H1 (cell line): Measurements from ENCODE around the gene PRSS2. TPM values are rescaled to one million over a fixed set of nuclear protein-coding genes. Genes with fewer than 3 reads are reported as not detected.

Experiments used
- CTCF ChIA-PET: fragments of 300-600 bp; sonication (Branson Sonifier 250); formaldehyde crosslinking; loops from one replicate; lab custom pipeline; 2021; ENCODE audit not compliant: partially characterized antibody; lab: Charles Lee
- POLR2A ChIA-PET: fragments of 300-600 bp; sonication (Branson Sonifier 250); formaldehyde crosslinking; loops from one replicate; lab custom pipeline; 2021; ENCODE audit warnings: inconsistent platforms; ENCODE audit not compliant: partially characterized antibody; lab: Charles Lee
- DNase-seq, 2 experiments: peaks; one replicate each; pipeline versions ENCODE4 v3.0.0 to v3.0.0-alpha.2; 2010 to 2022; ENCODE audit warnings: low spot score in 2 of 2, low read depth in 1 of 2, mixed read lengths in 1 of 2
- FAIRE-seq: peaks from 2 replicates; lab custom pipeline; 2011; peaks lifted over from hg19 to GRCh38; lab: Jason Lieb, UNC
- H2AFZ ChIP-seq: 2 replicates; pipeline ENCODE4 v1.8.1; 2012; ENCODE audit warnings: low read length, inconsistent platforms
- H2AK5ac ChIP-seq: 2 replicates; pipeline ENCODE4 v1.6.1; 2013; ENCODE audit warnings: low read depth, low read length
- H2BK120ac ChIP-seq: replicated peaks from 2 replicates; pipeline ENCODE3; 2013; ENCODE audit warnings: low read depth, low read length, inconsistent platforms
- H2BK12ac ChIP-seq: 2 replicates; pipeline ENCODE4 v1.6.1; 2013; ENCODE audit warnings: low read depth, low read length
- H2BK15ac ChIP-seq: 2 replicates; pipeline ENCODE4 v1.6.1; 2013; ENCODE audit warnings: low read length
- H2BK20ac ChIP-seq: 2 replicates; pipeline ENCODE4 v1.6.1; 2013; ENCODE audit warnings: low read length
- H2BK5ac ChIP-seq: 2 replicates; pipeline ENCODE4 v1.6.1; 2013; ENCODE audit warnings: low read depth, low read length
- H3K14ac ChIP-seq: 2 replicates; pipeline ENCODE4 v1.6.1; 2013; ENCODE audit warnings: inconsistent platforms; ENCODE audit not compliant: insufficient read length
- H3K18ac ChIP-seq: 2 replicates; pipeline ENCODE4 v1.6.1; 2013; ENCODE audit warnings: low read length; ENCODE audit errors: extremely low read depth
- H3K23ac ChIP-seq: 2 replicates; pipeline ENCODE4 v1.6.1; 2013; ENCODE audit warnings: inconsistent platforms; ENCODE audit not compliant: insufficient read length
- H3K23me2 ChIP-seq: 2 replicates; pipeline ENCODE4 v1.6.1; 2013; ENCODE audit warnings: low read depth, low read length
- H3K27ac ChIP-seq: 2 replicates; pipeline ENCODE4 v1.6.1; 2011; ENCODE audit warnings: low read depth, low read length, inconsistent platforms
- H3K27me3 ChIP-seq, 4 experiments: replicated peaks in 1 of 4; 1 replicate in 1 of 4; 2 replicates in 3 of 4; pipeline versions ENCODE4 v1.6.1 to v1.8.1; 2011 to 2013; ENCODE audit warnings: low read length in 3 of 4, mild to moderate bottlenecking in 3 of 4, inconsistent platforms in 2 of 4, mixed read lengths in 2 of 4, moderate library complexity in 1 of 4; ENCODE audit not compliant: control insufficient read depth in 3 of 4, insufficient read depth in 3 of 4; ENCODE audit errors: extremely low read depth in 1 of 4
- H3K36me3 ChIP-seq, 4 experiments: 2 replicates each; pipeline versions ENCODE4 v1.6.1 to v1.8.1; 2011 to 2013; ENCODE audit warnings: mild to moderate bottlenecking in 4 of 4, low read length in 3 of 4, moderate library complexity in 2 of 4, control low read depth in 1 of 4, inconsistent platforms in 1 of 4; ENCODE audit not compliant: insufficient read depth in 4 of 4, control insufficient read depth in 2 of 4
- H3K4ac ChIP-seq: replicated peaks from 2 replicates; pipeline ENCODE3; 2013; ENCODE audit warnings: low read length, low read depth, mixed read lengths, inconsistent platforms; ENCODE audit not compliant: insufficient read length
- H3K4me1 ChIP-seq, 4 experiments: replicated peaks in 1 of 4; 1 replicate in 1 of 4; 2 replicates in 3 of 4; pipeline versions ENCODE4 v1.6.1 to v1.8.1; 2011 to 2013; ENCODE audit warnings: low read length in 3 of 4, inconsistent platforms in 2 of 4, mixed read lengths in 1 of 4; ENCODE audit not compliant: insufficient read depth in 4 of 4, control insufficient read depth in 3 of 4
- H3K4me2 ChIP-seq, 2 experiments: 2 replicates each; pipeline versions ENCODE4 v1.6.1 to v1.8.1; 2011 to 2013; ENCODE audit warnings: low read depth in 2 of 2, low read length in 2 of 2, control low read depth in 1 of 2, inconsistent platforms in 1 of 2, mild to moderate bottlenecking in 1 of 2; ENCODE audit not compliant: insufficient read depth in 1 of 2
- H3K4me3 ChIP-seq, 4 experiments: fragments of 200-600, 300-600 bp in 1 of 4; sonication (generic), shearing (Covaris generic), sonication (Bioruptor Twin) in 1 of 4; 2 replicates each; pipeline versions ENCODE4 v1.5.1 to v1.8.1; 2011 to 2016; ENCODE audit warnings: low read length in 4 of 4, low read depth in 3 of 4, control low read depth in 2 of 4, inconsistent platforms in 2 of 4, mild to moderate bottlenecking in 2 of 4, mixed read lengths in 1 of 4, moderate library complexity in 1 of 4; ENCODE audit not compliant: insufficient read depth in 2 of 4; ENCODE audit errors: extremely low read depth in 1 of 4
- H3K56ac ChIP-seq: replicated peaks from 2 replicates; pipeline ENCODE3; 2013; ENCODE audit warnings: low read depth, mild to moderate bottlenecking, mixed read lengths, low read length, inconsistent platforms; ENCODE audit not compliant: insufficient read length
- H3K79me1 ChIP-seq: 2 replicates; pipeline ENCODE4 v1.6.1; 2013; ENCODE audit warnings: low read depth, low read length, control low read depth
- H3K79me2 ChIP-seq, 2 experiments: 2 replicates each; pipeline versions ENCODE4 v1.6.1 to v1.8.1; 2012 to 2013; ENCODE audit warnings: low read length in 2 of 2, mild to moderate bottlenecking in 2 of 2, inconsistent platforms in 1 of 2; ENCODE audit not compliant: insufficient read depth in 2 of 2, control insufficient read depth in 1 of 2
- H3K9ac ChIP-seq, 4 experiments: replicated peaks in 1 of 4; 1 replicate in 1 of 4; 2 replicates in 3 of 4; pipeline versions ENCODE4 v1.6.1 to v1.8.1; 2011 to 2013; ENCODE audit warnings: low read depth in 3 of 4, low read length in 3 of 4, control low read depth in 2 of 4, mild to moderate bottlenecking in 2 of 4, moderate library complexity in 2 of 4, inconsistent platforms in 1 of 4; ENCODE audit errors: extremely low read depth in 1 of 4
- H3K9me3 ChIP-seq, 2 experiments: 2 replicates each; pipeline versions ENCODE4 v1.6.1 to v1.8.1; 2012 to 2013; ENCODE audit warnings: mild to moderate bottlenecking in 2 of 2, moderate library complexity in 2 of 2, control low read depth in 1 of 2, inconsistent platforms in 1 of 2, low read depth in 1 of 2, low read length in 1 of 2, mixed read lengths in 1 of 2; ENCODE audit not compliant: insufficient read depth in 2 of 2
- H4K20me1 ChIP-seq, 2 experiments: replicated peaks in 1 of 2; 2 replicates each; pipeline versions ENCODE3 to v1.8.1; 2011 to 2013; ENCODE audit warnings: inconsistent platforms in 2 of 2, low read length in 2 of 2, mild to moderate bottlenecking in 1 of 2; ENCODE audit not compliant: insufficient read depth in 2 of 2, control insufficient read depth in 1 of 2
- H4K5ac ChIP-seq: 2 replicates; pipeline ENCODE4 v1.6.1; 2013; ENCODE audit warnings: low read length, low read depth, mixed read lengths, inconsistent platforms; ENCODE audit not compliant: insufficient read length
- H4K8ac ChIP-seq: 2 replicates; pipeline ENCODE4 v1.8.0; 2013; ENCODE audit warnings: mild to moderate bottlenecking, moderate library complexity, low read length, inconsistent platforms; ENCODE audit not compliant: insufficient read depth; ENCODE audit errors: extremely low read depth
- H4K91ac ChIP-seq: replicated peaks from 2 replicates; pipeline ENCODE3; 2013; ENCODE audit warnings: low read length, mixed read lengths, inconsistent platforms; ENCODE audit not compliant: insufficient read length
- BACH1 ChIP-seq: IDR thresholded peaks from 2 replicates; pipeline ENCODE4 v1.6.1; 2012; ENCODE audit warnings: low read length, improper control_type of control experiment
- BCL11A ChIP-seq, 2 experiments: IDR thresholded peaks; one replicate each; pipeline ENCODE4 v1.6.1; 2011; ENCODE audit warnings: low read depth in 2 of 2, low read length in 2 of 2, mild to moderate bottlenecking in 2 of 2
- CBX5 ChIP-seq: fragments of 300-800, 300-1000 bp; sonication (generic); IDR thresholded peaks from 2 replicates; pipeline ENCODE4 v1.7.1; 2016; ENCODE audit warnings: antibody characterized with exemption, low read length, low read depth
- CHD2 ChIP-seq: IDR thresholded peaks from 2 replicates; pipeline ENCODE4 v1.6.1; 2012; ENCODE audit warnings: low read length, improper control_type of control experiment
- HDAC2 ChIP-seq, 2 experiments: fragments of 300-600 bp in 1 of 2; sonication (generic) in 1 of 2; IDR thresholded peaks; 2 replicates each; pipeline ENCODE4 v1.6.1; 2011 to 2012; ENCODE audit warnings: low read depth in 2 of 2, low read length in 2 of 2, mild to moderate bottlenecking in 2 of 2, moderate library complexity in 2 of 2, borderline replicate concordance in 1 of 2, inconsistent platforms in 1 of 2
- JUN ChIP-seq: IDR thresholded peaks from 2 replicates; pipeline ENCODE4 v1.6.1; 2011; ENCODE audit warnings: low read depth, mild to moderate bottlenecking, improper control_type of control experiment, low read length
- RNF2 ChIP-seq: fragments of 200-900, 300-1000 bp; sonication (generic); IDR thresholded peaks from 2 replicates; pipeline ENCODE4 v1.7.1; 2016; ENCODE audit warnings: borderline replicate concordance, low read depth, mild to moderate bottlenecking, antibody characterized with exemption, low read length; ENCODE audit not compliant: poor library complexity, severe bottlenecking; ENCODE audit errors: missing control alignments
- SAP30 ChIP-seq: fragments of 300-600 bp; sonication (generic); IDR thresholded peaks from 2 replicates; pipeline ENCODE4 v1.7.1; 2012; ENCODE audit warnings: low read length, moderate library complexity, mild to moderate bottlenecking, inconsistent platforms; ENCODE audit not compliant: insufficient read depth, insufficient replicate concordance
- SIN3A ChIP-seq, 2 experiments: IDR thresholded peaks in 1 of 2; conservative IDR thresholded peaks in 1 of 2; 2 replicates each; pipeline ENCODE4 v1.6.1; 2011 to 2012; ENCODE audit warnings: low read length in 2 of 2, improper control_type of control experiment in 1 of 2, low read depth in 1 of 2, mild to moderate bottlenecking in 1 of 2
- USF2 ChIP-seq: IDR thresholded peaks from 2 replicates; pipeline ENCODE4 v1.6.1; 2011; ENCODE audit warnings: low read length, improper control_type of control experiment
- WGBS, 2 experiments: shearing (Covaris generic) in 1 of 2; methylation state at CpG; one replicate each; pipeline versions ENCODE4 v1.1.6 to v1.1.7; 2013 to 2015; ENCODE audit warnings: low lambda C conversion rate in 2 of 2, mixed read lengths in 2 of 2, inconsistent platforms in 1 of 2, low coverage in 1 of 2, missing lambda C conversion rate in 1 of 2; ENCODE audit not compliant: insufficient replicate concordance in 2 of 2, insufficient coverage in 1 of 2, insufficient read length in 1 of 2; ENCODE audit errors: extremely low coverage in 1 of 2, missing lambda C conversion rate in 1 of 2; 5-methylcytosine and 5-hydroxymethylcytosine counted together
- polyA plus RNA-seq, 7 experiments: library from polyadenylated mRNA; depleted of rRNA in 3 of 7; stranded (reverse) in 5 of 7; unstranded in 2 of 7; fragments of >200 nt in 5 of 7; fragments of 200-250 nt in 2 of 7; gene quantifications; 1 replicate in 5 of 7; 2 replicates in 1 of 7; 4 replicates in 1 of 7; pipeline versions ENCODE4 v1.2.1 to v1.2.3, GENCODE V29; 2011 to 2013; ENCODE audit warnings: missing spikeins in 2 of 7, mixed read lengths in 2 of 7
- total RNA-seq: library from RNA; stranded (reverse); fragmentation: NEBNext Ultra II Directional; extraction: Animal tissue kit (Norgen Biotek cat#: 25700); gene quantifications from 2 replicates; pipeline ENCODE4 v1.2.1, GENCODE V29; 2021

PRSS2 gene
- total and polyA plus RNA-seq, 2 of the 8 experiments (the other 6 are each of a cell fraction or from before 2014, with no cell fraction given): not detected

GRCh38 chr7:142817506-142817905 is 46.7 kb downstream of the PRSS2 start:
- Histone ChIP-seq H3K18ac (no peak overlapping the region), H3K4me3 (no peak overlapping the region), H3K79me2 (no peaks in the 10 kb centered on the region), H3K23ac (no peak overlapping the region), H2AK5ac (no peak overlapping the region), H2BK20ac (no peak overlapping the region), H2BK120ac (no peak overlapping the region), H4K91ac (no peak overlapping the region), H3K56ac (no peak overlapping the region), H2BK12ac (no peak overlapping the region), H3K23me2 (no peaks in the 10 kb centered on the region), H3K4ac (no peak overlapping the region), H3K14ac (no peak overlapping the region), H2AFZ (no peak overlapping the region), H4K8ac (no peak overlapping the region), H4K20me1 (no peaks in the 10 kb centered on the region), H3K9ac (no peak overlapping the region), H2BK15ac (no peak overlapping the region), H3K27ac (no peak overlapping the region), H3K9me3 (no peaks in the 10 kb centered on the region), H3K4me1 (peaks cover 9 to 17% (median 13%) of the 10 kb centered on the region in 4 experiments), H4K5ac (no peak overlapping the region), H2BK5ac (no peak overlapping the region), H3K27me3 (no peaks in the 10 kb centered on the region), H3K4me2 (no peak overlapping the region), H3K79me1 (no peaks in the 10 kb centered on the region), H3K36me3 (no peaks in the 10 kb centered on the region; a peak in 1 of 8 replicates)
- DNase-seq (no peak), FAIRE-seq (no peak)
- 93% methylated on average over 2 of the region's 2 CpGs; no CpG with 5 or more reads in 1 of the 2 experiments for WGBS, 2 experiments
- POLR2A ChIA-PET: interaction anchor here (1.2 kb wide), 1 partner anchor 10 kb away, joined by 5 read pairs; no protein-coding TSS in a partner anchor
- CTCF ChIA-PET: interaction anchor here (0.9 to 18.9 kb wide), 8 partner anchors 9 to 260 kb away, joined by 3 to 430 read pairs (median 4); no protein-coding TSS in a partner anchor
- TF ChIP-seq JUN: no peak
- no peak for TF ChIP-seq CHD2
- TF ChIP-seq RNF2: no peak
- TF ChIP-seq SAP30: no peak
- TF ChIP-seq BACH1: no peak
- TF ChIP-seq HDAC2 (IDR thresholded peaks at IDR 0.05; ENCODE audit: borderline replicate concordance in 1 of 2, low read depth in 2 of 2, low read length in 2 of 2): no peak
- no peak for TF ChIP-seq BCL11A (IDR thresholded peaks at IDR 0.05; ENCODE audit: low read depth in 2 of 2, low read length in 2 of 2)
- TF ChIP-seq SIN3A (conservative IDR thresholded peaks at IDR 0.05 in 1 of 2, IDR thresholded peaks at IDR 0.05 in 1 of 2; ENCODE audit: low read depth in 1 of 2, low read length in 2 of 2): no peak
- TF ChIP-seq CBX5: no peak
- no peak for TF ChIP-seq USF2
